ENCODE measurements around the gene FGGY.
"Not testable (repeated sequence)": the region's sequence is repeated elsewhere in the genome, so short reads cannot be mapped to it uniquely, and the experiment has no call there.

FGGY gene

DNA sequence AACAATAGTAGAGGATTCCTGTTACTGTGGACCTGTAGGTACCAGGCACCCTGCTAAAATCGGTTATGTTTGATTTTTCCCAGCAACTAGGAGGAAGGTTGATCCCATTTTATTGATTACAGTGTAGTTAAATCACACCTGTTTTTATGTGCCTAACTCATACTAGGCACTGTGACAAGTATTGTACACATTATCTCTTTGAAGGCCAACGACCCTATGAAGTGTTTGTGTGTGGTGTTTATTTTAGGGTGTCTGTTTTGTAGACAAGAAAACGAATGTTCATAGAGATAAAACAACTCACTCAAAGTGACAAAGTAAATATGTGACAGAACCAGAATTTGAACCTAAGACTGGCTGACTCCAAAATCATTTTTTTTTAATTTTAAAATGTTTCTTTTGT is 49.5 kb downstream of the FGGY start:
- no peak for DNase-seq (ENCODE audit: extremely low read depth in 1 of 2, low read depth in 1 of 2)

DNA sequence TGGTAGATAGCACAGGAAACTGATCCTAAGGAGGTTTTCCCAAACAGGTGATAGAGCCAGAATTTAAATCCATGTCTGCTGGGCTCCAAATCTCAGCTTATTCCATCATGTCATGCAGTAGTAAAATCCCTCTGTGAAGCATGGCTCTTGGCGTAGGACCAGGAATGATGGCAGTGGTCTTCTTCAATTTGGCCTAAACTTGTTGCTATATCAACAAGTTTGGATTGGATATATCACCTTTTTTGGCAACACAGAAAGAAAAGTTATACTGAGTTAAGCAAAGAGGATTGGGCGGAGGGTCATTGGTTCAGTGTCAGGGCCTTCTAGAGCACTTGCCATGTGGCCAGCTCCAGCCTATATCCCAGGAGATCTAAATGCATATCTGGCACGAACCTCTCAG is 52.2 kb downstream of the FGGY start:
- DNase-seq (ENCODE audit: extremely low read depth in 1 of 2, low read depth in 1 of 2) = no peak

DNA sequence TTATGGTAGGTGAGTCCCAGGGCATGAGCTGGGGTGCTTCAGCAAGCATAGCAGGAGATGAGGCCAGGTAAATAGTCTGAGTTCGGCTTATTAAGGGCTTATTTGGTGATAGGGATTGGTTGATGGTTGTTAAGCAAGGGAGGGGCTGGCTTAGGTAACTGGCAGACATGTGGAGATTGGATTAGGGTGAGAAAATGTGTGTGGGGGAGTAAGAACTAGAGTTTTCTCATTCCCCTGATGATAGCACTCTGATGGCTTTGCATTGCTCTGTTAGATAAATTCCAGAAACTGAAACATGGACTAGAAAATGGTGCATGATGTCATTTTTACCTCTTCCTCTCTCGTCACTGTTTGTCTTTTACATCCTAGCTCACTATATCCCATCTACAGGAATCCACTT is 53.6 kb downstream of the FGGY start:
- DNase-seq (ENCODE audit: extremely low read depth in 1 of 2, low read depth in 1 of 2) = no peak

DNA sequence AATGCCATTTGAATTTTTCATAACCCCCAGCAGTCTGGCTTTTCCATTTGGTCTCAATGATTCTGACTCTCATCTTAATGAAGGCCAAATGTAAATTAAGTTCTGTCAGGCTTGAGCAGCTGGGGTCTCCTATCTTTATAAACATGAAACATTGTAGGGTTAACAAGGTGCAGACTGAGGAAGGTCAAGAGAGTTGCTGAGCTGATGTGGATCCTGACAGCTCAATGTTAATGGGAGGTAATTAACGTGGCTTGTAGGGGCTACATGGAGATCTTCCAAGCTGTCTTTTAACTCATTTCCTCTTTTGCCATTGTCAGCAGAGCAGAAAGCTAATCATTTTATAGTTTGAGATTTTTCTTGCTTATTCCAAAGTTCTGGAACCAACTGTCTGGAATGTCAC is 55.2 kb downstream of the FGGY start:
- no peak for DNase-seq (ENCODE audit: extremely low read depth in 1 of 2, low read depth in 1 of 2)

DNA sequence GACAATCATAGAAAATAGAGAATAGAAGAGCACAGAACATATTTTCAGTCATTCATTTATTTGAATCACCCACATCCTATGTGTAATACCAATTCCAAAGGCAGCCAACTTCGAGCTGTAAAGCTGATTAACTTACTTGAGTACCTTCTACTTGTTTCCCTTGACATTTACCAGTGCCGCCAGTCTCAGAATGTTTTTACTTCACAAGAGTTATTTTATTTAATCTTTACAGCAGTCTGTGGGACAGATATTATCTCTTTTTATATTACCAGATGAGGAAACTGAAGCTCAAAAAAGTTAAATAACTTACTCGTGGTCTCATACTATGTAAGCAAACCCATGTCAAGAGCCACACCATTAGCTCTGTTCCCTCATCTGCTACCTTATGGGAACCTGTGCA is 56.6 kb downstream of the FGGY start:
- DNase-seq (ENCODE audit: extremely low read depth in 1 of 2, low read depth in 1 of 2) = no peak

DNA sequence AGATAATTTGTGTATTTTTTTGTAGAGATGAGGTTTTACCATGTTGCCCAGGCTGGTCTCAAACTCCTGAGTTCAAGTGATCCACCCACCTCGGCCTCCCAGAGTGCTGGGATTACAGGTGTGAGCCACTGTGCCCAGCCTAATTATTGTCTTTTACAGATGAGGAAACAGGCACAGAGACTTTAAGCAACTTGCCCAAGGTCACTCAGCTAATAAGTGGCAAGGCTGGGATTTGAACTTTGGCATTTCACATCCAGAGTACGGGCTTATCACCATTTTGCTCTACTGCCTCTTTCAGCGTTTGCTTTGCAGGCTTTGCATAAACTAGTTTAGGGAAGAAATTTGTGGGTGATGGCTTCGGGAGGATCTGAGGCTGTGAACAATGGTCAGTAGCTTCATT is 57.3 kb downstream of the FGGY start:
- DNase-seq (ENCODE audit: extremely low read depth in 1 of 2, low read depth in 1 of 2) = not testable (repeated sequence)

DNA sequence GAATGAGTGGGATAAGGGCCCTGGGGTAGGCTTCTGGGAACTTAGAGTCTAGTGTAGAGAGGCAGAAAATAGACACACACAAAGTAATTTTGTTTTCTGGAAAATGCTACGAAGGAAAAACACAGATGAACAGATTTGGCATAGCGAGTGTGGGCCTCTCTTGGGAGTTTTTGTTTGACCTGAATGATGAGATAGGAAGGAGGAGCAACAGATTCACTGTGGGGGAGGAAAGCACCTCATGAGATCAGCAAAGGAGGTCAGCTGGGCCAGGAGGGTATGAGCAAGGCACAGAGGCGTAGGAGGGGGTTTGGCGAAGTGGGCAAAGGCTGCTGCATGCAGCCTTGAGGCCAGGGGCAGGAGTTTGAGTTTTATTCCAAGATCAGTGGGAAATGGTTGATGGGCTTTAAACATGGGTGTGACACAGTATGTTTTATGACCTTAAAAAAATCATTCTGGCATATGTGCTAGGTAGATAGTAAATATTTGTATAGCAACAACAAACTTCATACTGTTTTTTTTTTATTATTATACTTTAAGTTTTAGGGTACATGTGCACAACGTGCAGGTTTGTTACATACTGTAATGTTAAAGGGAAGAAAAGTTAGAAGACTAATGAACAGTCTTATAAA is 57.9 kb downstream of the FGGY start:
- no peak for DNase-seq (ENCODE audit: extremely low read depth in 1 of 2, low read depth in 1 of 2)

DNA sequence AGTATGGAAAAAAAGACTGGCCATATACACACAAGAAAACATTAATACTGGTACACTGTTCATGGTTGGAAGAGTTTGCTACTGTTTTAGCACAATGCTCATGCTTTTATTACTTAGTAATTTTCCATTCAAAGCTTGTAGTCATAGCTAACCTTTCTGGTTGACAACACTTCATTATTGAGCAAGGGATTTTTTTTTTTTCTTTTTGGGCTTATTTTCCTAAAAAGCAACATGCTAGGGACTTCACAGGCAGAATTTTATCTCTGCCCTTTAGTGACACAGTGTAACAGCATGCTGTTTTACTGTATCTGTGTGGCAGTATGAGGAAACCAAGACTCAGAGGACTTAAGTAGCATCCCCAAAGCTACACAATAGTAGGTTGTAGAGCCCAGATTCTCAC is 58.5 kb downstream of the FGGY start:
- DNase-seq (ENCODE audit: extremely low read depth in 1 of 2, low read depth in 1 of 2) = no peak

DNA sequence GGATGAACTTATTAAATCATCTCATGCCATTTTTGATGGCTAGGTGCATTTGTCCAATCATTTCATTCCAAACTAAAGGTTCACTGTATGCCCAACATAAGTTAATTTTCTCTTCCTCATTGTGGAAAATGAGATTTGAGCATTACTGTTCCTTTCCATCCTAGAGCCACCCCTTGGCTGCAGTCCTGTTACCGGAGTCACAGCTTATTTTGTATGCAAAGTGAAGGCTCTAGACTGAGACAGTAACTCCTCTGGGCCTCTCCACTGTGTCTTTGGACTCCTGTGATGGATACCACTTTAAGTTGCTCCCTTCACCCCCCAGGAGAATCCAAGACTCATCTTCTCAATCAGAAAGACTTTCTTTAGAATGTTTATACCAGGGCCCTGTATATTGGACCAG is 59.7 kb downstream of the FGGY start:
- no peak for DNase-seq (ENCODE audit: extremely low read depth in 1 of 2, low read depth in 1 of 2)

DNA sequence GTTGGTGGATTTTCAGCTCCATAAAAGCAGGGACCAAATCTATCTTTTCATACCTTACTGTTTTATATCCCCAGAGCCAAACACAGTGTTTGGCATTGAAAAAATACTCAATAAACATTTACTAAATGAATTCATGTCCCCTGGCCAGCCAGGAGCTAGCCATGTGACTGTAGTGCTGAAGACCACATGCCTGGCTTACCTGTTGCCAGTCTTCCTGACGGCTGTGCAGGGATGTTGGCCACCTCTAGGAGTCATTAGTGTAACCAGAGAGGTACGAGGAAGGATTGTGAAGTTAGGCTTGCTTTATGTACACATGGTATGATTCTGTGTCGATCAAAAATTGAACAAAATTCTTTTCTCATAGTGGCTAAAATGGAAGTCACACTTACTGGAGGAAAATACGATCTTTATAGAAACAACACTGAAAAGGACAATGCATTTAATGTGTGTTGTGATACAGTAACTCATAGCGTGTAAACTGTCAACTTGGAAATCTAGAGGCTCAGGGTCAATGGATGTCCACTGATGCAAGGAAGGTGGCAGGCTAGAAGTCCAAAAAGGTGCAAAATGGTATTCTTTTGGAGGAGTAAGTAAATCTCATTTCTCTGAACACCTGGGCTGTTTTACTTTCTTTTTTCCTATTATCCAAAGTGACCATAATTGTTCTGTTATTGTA is 60.9 kb downstream of the FGGY start:
- no peak for DNase-seq (ENCODE audit: extremely low read depth in 1 of 2, low read depth in 1 of 2)

DNA sequence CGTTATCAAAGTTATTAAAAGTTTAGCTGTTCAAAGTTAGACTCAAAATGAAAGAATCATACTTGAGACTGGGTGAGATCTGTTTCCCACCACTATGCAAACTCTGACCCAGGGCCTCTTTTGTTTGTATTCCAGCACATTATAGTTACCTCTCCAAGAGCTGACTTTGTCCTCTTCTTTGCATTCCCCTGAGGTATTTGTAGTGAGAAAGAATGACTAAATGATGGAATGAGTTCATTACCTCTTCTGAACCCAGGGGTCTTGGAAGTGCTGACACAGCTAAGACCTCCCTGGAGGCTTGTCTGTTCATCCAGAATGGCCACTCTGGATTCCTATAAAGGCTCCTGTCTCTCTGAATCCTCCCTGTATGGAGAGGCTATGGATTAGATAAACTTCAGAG is 62.4 kb downstream of the FGGY start:
- DNase-seq (ENCODE audit: extremely low read depth in 1 of 2, low read depth in 1 of 2) = no peak

DNA sequence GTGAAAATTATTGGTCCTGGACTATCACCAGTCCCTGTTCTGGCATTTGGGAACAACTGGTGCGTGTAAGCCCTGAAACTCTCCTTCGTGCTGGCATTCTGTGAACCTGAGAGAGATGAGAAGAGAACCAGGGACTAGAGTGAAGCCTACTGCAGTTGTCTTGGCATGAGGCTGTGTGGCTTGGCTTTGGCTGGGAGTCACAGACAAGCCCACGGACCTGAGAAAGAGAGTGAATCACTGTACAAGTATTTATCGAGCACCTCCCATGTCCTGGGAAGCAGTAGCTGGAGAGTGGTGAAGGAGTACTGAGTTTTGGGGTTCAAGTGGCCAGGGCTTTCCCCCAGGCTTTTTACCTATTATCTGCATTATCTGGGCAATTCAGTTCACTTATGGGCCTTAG is 63.3 kb downstream of the FGGY start:
- DNase-seq (ENCODE audit: extremely low read depth in 1 of 2, low read depth in 1 of 2) = no peak

DNA sequence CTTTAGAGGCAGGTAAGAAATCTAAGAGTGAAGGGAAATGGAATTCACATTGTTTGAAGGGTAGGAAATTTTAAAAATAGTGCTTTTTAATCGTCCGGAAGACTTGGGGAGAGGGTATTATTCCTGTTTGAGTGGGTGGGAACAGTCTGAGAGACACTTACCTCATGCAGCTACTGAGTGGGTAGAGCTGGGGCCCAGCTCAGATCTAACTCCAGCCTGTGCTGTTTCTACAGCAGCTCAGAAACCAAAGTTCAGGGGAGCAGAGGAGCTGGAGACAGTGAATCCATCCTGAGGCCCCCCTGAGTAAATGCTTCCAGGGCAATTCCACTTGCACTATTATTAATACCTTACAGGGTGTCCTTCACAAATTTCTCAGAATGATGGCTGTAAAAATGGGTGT is 63.8 kb downstream of the FGGY start:
- DNase-seq (ENCODE audit: extremely low read depth in 1 of 2, low read depth in 1 of 2) = no peak

DNA sequence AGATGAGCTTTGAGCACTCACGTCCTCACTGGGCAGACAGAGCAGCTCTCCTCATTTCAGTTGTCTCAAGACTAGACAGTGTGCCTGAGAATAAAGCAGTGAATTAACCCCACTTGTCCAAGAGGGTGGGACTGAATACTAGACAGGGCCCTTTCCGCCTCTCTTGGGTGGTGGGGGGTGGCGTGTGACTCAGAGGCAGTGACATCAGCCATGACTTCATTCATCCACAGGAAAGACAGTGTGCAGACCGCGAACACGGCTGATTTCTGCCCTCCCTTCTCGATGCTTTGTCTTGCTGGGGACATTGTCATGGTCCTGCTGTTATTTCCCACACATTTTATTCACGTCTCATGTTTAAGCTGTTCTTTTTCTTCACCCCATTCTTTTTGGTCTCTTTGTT is 64.9 kb downstream of the FGGY start:
- DNase-seq (ENCODE audit: extremely low read depth in 1 of 2, low read depth in 1 of 2) = no peak

DNA sequence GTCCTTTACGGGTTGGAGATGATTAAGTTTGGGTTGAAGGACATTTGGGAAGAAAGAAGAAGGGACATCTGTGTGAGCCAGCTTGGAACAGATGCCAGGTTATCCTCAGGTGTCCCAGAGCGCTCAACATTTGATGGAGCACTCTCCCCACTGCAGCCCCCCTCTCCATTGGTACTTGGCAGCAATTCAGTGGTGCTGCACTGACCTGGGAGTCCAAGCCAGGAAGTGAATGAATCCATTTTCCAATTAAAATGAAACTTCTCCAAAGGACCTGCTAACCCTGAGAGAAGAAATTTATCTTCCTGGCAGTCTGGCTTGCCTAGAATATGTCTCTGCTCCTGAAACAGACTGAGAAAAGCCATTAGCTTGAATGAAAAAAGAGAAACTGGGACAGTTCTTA is 67.1 kb downstream of the FGGY start:
- no peak for DNase-seq (ENCODE audit: extremely low read depth in 1 of 2, low read depth in 1 of 2)

DNA sequence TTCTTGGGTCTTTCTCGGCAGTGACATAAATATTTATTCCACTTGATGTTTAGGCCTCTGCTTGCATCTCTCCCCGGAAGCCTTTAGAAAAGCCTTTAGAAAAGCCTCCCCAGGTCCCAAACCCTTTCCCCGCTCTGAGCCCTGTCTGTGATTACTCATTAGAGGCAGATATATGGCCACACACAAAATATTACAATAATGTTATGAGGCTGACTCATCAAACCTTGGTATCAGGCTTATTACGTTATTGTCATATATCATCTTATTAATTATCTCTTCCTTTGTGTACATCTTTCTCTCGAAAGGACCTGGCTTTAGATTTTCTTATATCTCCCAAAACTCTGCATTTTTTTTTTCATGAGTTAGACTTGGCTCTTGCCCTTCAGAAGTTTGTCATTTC is 69.5 kb downstream of the FGGY start:
- DNase-seq (ENCODE audit: extremely low read depth in 1 of 2, low read depth in 1 of 2) = no peak

DNA sequence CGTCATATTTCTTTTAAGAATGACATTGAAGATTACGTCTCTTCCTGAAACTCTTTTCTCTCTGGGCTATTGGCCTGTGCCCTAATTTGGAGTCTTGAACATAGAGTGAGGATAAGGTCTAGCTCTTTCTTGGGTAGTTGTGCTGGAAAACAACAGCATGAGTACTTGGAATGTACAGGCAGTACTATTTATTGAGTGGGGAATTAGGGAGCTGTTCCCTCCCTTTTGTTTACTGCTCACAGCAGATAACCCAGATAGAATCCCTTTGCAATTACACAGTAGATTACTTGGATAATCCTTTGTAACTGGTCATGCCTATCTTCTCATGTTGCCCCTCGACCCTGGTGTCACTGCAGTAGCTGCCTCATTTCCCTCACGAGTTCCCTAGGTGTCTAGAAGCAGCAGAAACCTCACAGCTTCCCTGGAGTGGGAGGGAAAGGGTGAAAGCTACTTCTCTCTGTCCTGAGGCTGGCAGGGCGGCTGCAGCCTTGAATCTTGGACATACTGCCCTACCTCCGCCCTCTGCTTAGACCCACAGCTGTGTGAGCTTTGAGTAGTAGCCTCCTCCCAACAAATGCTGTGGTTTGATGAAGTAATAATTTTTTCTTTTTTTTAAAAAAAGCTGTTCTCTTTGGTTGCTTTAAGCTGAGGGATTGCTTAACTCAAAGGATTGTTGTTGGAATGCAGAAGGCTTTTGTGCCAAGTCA is 70.6 kb downstream of the FGGY start:
- DNase-seq (ENCODE audit: extremely low read depth in 1 of 2, low read depth in 1 of 2) = no peak

DNA sequence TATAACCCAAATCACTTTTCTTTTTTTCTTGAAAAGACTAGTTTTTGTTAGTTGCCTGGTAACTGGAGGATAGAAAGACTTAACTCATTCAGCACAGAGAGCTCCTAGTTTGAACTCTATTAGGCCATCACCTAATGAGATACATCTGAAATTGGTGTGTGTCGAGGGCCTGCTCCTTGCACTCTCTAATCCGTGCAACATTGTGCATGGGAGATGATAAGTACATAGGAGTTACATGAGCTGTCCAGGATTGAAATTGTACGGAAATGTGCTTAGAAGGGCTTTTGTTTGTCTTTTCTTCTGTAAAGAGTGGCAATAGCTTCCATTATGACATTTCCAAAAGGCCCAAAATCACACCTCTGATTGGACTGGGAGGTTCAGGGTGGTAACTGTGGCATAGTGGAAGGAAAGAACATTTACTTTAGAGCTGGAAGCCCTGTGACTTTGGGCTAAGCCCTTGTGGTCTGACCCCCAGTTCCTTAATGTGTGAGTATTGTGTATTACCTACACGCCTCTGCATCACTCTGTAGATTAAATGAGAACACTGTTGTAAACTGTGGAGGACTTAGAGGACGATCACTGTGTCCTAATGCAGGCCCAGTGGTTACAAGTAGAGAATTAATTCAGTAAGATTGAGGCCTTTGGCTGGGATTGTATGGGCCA is 71.2 kb downstream of the FGGY start:
- no peak for DNase-seq (ENCODE audit: extremely low read depth in 1 of 2, low read depth in 1 of 2)

DNA sequence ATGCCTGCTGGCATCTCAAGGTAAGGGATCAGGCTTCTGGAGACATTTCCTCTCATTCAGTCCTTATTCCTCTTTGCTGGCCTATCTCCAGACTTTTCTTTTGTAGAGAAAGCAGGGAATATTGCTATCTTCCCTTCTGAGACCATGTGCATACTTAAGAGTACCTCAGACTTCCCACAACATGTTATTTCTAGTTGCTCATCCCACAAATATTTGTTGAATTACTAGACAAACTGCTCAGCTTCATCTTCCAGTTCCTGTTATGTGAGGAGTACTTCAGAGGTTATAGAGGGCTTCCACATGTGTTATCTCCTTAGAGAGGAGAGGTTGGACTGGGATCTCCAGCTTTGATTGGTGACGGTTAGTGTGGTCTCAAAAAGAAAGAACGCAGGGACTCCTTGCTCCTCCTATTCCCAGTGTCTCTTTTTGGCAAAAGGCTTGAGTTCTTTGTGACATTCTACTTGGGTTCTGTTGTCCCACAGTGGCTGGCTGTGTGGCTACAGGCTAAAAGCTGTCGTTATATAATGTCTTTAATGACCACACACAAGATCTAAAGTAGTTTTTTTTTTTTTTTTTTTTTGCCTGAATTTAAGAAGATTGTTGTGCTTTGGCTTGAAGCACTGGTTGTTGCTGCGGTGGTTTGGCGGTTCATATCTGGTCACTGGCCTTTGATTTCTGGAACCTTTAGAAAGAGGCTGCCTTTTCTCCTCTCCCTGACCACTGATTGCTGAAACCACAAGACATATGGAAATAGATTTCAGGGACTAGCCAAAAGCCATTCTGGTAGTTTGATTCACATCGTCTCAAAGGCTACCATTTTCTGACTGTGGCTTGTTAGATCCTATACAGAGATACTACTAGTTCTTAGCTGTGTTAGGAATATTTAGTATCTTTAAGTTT is 78.7 kb downstream of the FGGY start:
- DNase-seq (ENCODE audit: extremely low read depth in 1 of 2, low read depth in 1 of 2) = no peak

DNA sequence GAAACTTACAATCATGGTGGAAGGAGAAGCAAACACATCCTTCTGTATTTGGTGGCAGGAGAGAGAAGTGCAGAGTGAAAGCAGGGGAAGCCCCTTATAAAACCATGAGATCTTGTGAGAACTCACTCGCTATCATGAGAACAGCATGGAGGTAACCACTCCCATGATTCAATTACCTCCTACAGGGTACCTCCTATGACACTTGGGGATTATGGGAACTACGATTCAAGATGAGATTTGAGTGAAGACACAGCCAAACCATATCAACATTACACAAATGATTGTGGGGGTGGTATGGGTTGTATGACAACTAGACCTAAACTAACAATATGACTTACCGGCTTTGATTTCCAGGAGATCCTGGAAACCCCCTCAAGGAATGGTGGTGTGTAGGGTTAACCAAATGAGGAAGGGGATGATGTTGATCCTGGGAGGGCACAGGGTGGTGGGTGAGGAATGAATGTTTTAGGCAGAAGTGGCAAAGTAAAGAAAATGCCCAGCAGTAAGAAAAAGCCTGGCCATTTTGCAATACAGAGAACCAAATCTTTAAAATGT is 80.5 kb downstream of the FGGY start:
- DNase-seq (ENCODE audit: extremely low read depth in 1 of 2, low read depth in 1 of 2) = no peak

All from activated CD8-positive, alpha-beta memory T cell treated with anti-CD3 and anti-CD28 coated beads for 1 hour (primary cell).